ENCODE results near the gene BRAF.
"Not testable (repeated sequence)": the region's sequence is repeated elsewhere in the genome, so short reads cannot be mapped to it uniquely, and the experiment has no call there.

The BRAF gene

GRCh38 chr7:140767418-140767817 lies 157.3 kb downstream of the BRAF start:
- DNase-seq = no peak

GRCh38 chr7:140765441-140765840 lies 159.3 kb downstream of the BRAF start:
- DNase-seq = not testable (repeated sequence)

- not testable (repeated sequence) for DNase-seq
Measured at GRCh38 chr7:140763166-140763565, 161.6 kb downstream of the BRAF start.

GRCh38 chr7:140761375-140761774 lies 163.4 kb downstream of the BRAF start:
- DNase-seq = not testable (repeated sequence)

- DNase-seq = no peak
Measured at GRCh38 chr7:140754506-140754905, 170.2 kb downstream of the BRAF start.

GRCh38 chr7:140752533-140752932 lies 172.2 kb downstream of the BRAF start:
- DNase-seq = no peak

- DNase-seq = no peak
Measured at GRCh38 chr7:140746751-140747150, 178.0 kb downstream of the BRAF start.

GRCh38 chr7:140745266-140746058 lies 179.3 kb downstream of the BRAF start:
- DNase-seq = no peak

GRCh38 chr7:140744005-140744404 lies 180.7 kb downstream of the BRAF start:
- DNase-seq = no peak

GRCh38 chr7:140743255-140743654 lies 181.5 kb downstream of the BRAF start:
- DNase-seq = not testable (repeated sequence)

- no peak for DNase-seq
Measured at GRCh38 chr7:140738280-140738679, 186.4 kb downstream of the BRAF start.

- no peak for DNase-seq
Measured at GRCh38 chr7:140734729-140735128, 190.0 kb downstream of the BRAF start.

GRCh38 chr7:140734096-140734495 lies 190.6 kb downstream of the BRAF start:
- no peak for DNase-seq

- no peak for DNase-seq
Measured at GRCh38 chr7:140732416-140732815, 192.3 kb downstream of the BRAF start.

- DNase-seq = peak; percentile 6
Measured at GRCh38 chr7:140726281-140726680, 198.4 kb downstream of the BRAF start.

GRCh38 chr7:140724706-140725105 lies 200.0 kb downstream of the BRAF start:
- no peak for DNase-seq

- no peak for DNase-seq
Measured at GRCh38 chr7:140723574-140723973, 201.2 kb downstream of the BRAF start.

- no peak for DNase-seq
Measured at GRCh38 chr7:140723006-140723405, 201.7 kb downstream of the BRAF start.

- no peak for DNase-seq
Measured at GRCh38 chr7:140722254-140722653, 202.5 kb downstream of the BRAF start.

GRCh38 chr7:140719721-140720120 lies 205.0 kb downstream of the BRAF start:
- DNase-seq = peak; percentile 37

GRCh38 chr7:140714331-140715040 lies 210.2 kb downstream of the BRAF start:
- DNase-seq = no peak

GRCh38 chr7:140712392-140712791 lies 212.3 kb downstream of the BRAF start:
- not testable (repeated sequence) for DNase-seq

GRCh38 chr7:140708764-140709163 lies 216.0 kb downstream of the BRAF start:
- DNase-seq = not testable (repeated sequence)

GRCh38 chr7:140707132-140707531 lies 217.6 kb downstream of the BRAF start:
- no peak for DNase-seq

Measured in fibroblast of skin of right biceps (primary cell).